ENCODE measurements around the gene CDK17. TPM values are rescaled to one million over a fixed set of nuclear protein-coding genes. Genes with fewer than 3 reads are reported as not detected.

The CDK17 gene
- total and polyA plus RNA-seq, 2 of the 8 experiments (the other 6 are each of a cell fraction or from before 2014, with no cell fraction given), result 5.8 to 20.0 TPM

GRCh38 chr12:96250119-96250685 is 150.0 kb downstream of the CDK17 start (continued):
- no peak for TF ChIP-seq CHD7 (IDR thresholded peaks at IDR 0.05; ENCODE audit: insufficient replicate concordance, low read length)
- no peak for TF ChIP-seq SIN3A (conservative IDR thresholded peaks at IDR 0.05 in 1 of 2, IDR thresholded peaks at IDR 0.05 in 1 of 2; ENCODE audit: low read depth in 1 of 2, low read length in 2 of 2)
- no peak for TF ChIP-seq BRCA1 (IDR thresholded peaks at IDR 0.05; ENCODE audit: low read depth, low read length)
- TF ChIP-seq ZNF274 (IDR thresholded peaks at IDR 0.05; ENCODE audit: borderline replicate concordance, extremely low read depth, low read length), result no peak
- TF ChIP-seq MAFK (IDR thresholded peaks at IDR 0.05; ENCODE audit: low read depth, low read length), result no peak
- TF ChIP-seq RNF2 (IDR thresholded peaks at IDR 0.05; ENCODE audit: borderline replicate concordance, low read depth, low read length, missing control alignments, poor library complexity, severe bottlenecking), result no peak
- no peak for TF ChIP-seq GTF2F1 (IDR thresholded peaks at IDR 0.05; ENCODE audit: borderline replicate concordance, low read depth, low read length)
- TF ChIP-seq POLR2AphosphoS5 (IDR thresholded peaks at IDR 0.05; ENCODE audit: low read depth, low read length), result no peak
- no peak for TF ChIP-seq MAX (IDR thresholded peaks at IDR 0.05)
